Gastrocnemius medialis (tissue), 4 donors: Measurements from ENCODE around the gene OR11G2.

ENCODE experiments used
- POLR2A ChIP-seq, 2 donors: fragments of 450-650 bp; IDR thresholded peaks; one replicate each; pipeline ENCODE4 v1.6.1; 2017; ENCODE audit warnings: antibody characterized with exemption in 2 of 2, mild to moderate bottlenecking in 2 of 2, moderate library complexity in 2 of 2
- TF ChIP-seq, protein P1 (sequence below), 5 experiments: fragments of 450-650 bp in 3 of 5; fragments of 200-600 bp in 2 of 5; sonication (generic) in 2 of 5; IDR thresholded peaks in 4 of 5; conservative IDR thresholded peaks in 1 of 5; 1 replicate in 4 of 5; 2 replicates in 1 of 5; pipeline ENCODE4 v1.5.1; 2016 to 2019; ENCODE audit warnings: antibody characterized with exemption in 5 of 5, mild to moderate bottlenecking in 3 of 5, moderate library complexity in 3 of 5

DNA sequence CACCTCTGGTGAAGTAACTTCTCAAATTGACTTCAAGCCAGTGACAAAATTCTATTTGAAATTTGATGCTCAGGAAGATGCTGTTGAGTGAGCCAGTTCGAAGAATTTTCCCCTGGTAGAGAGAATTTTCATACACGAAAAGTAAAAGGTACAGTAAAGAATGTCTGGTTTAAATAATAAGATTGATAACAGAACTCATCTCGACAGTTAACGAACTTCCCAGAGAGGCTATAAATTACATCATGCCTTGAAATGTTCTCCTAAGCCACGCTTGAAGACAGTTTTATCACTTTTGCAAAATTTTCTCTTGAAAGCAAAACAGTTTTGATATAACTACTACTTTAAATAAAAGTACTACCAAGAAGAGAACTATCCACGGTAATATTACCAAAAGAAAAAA, 14.4 kb upstream of the OR11G2 start:
- no peak for TF ChIP-seq POLR2A (IDR thresholded peaks at IDR 0.05)
- TF ChIP-seq, protein P1, sequence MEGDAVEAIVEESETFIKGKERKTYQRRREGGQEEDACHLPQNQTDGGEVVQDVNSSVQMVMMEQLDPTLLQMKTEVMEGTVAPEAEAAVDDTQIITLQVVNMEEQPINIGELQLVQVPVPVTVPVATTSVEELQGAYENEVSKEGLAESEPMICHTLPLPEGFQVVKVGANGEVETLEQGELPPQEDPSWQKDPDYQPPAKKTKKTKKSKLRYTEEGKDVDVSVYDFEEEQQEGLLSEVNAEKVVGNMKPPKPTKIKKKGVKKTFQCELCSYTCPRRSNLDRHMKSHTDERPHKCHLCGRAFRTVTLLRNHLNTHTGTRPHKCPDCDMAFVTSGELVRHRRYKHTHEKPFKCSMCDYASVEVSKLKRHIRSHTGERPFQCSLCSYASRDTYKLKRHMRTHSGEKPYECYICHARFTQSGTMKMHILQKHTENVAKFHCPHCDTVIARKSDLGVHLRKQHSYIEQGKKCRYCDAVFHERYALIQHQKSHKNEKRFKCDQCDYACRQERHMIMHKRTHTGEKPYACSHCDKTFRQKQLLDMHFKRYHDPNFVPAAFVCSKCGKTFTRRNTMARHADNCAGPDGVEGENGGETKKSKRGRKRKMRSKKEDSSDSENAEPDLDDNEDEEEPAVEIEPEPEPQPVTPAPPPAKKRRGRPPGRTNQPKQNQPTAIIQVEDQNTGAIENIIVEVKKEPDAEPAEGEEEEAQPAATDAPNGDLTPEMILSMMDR (IDR thresholded peaks at IDR 0.05 in 4 of 5, conservative IDR thresholded peaks at IDR 0.05 in 1 of 5): no peak
